Ramos (cell line): Measurements from ENCODE around the gene CA12.

Source experiments
- in situ Hi-C: fragments of 300-500 bp; cut with MboI; formaldehyde crosslinking; loops from one replicate; pipeline ENCODE4 v1.14.3; 2022; ENCODE audit warnings: low sequenced_read_pairs; ENCODE audit not compliant: unreplicated experiment

Gene CA12

GRCh38 chr15:63284335-63284734, 97.3 kb downstream of the CA12 start:
- in situ Hi-C loops: no loop called here

- in situ Hi-C loops: no loop called here
Observed at GRCh38 chr15:63283126-63283525, 98.5 kb downstream of the CA12 start.

- in situ Hi-C loops: no loop called here
Observed at GRCh38 chr15:63277893-63278456, 103.7 kb downstream of the CA12 start.

DNA sequence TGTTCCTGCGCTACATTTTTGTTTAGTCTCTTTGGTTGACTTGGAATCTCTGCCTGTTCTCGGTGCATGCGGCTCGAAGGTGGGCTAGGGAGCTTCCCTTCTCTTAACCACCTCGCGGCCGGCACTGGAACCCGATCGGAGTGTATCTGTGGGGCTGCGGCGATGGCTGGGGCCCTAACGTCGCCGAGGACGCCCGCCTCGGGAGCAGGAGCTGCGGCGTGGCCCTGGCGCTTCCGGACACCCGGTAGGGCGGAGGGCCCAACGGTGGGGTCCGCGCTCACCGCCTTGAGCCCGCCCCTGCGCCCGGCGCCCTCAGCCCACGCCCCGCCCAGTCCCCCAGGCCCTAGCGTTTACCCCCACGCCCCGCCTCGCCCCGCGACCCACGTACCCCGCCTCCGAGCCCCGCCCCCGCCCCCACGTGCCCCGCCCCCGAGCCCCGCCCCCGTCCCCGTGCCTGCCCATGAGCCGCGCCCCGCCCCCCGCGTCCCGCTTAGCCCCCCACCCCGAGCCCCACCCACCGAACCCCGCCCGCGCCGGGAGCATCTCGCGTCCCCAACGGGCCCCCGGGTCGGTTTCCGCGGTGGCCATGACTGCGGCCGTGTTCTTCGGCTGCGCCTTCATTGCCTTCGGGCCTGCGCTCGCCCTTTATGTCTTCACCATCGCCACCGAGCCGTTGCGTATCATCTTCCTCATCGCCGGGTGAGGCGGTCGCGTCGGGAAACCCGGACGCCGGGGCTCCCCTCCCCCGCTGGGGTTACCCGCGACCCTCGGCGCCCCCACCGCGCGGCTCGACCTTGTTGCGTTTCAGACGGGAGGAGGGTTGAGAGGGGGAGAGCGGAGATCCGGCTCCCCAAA, 104.4 kb downstream of the CA12 start, which contains the start of gene APH1B:
Gene APH1B, plus strand, starts transcription at position 568 of the 855 bp plus-strand sequence. Its CDS starts 19 bp downstream, at position 587.
- in situ Hi-C loops: no loop called here

- in situ Hi-C loops: no loop called here
Observed at GRCh38 chr15:63276342-63277037, 105.2 kb downstream of the CA12 start.

DNA sequence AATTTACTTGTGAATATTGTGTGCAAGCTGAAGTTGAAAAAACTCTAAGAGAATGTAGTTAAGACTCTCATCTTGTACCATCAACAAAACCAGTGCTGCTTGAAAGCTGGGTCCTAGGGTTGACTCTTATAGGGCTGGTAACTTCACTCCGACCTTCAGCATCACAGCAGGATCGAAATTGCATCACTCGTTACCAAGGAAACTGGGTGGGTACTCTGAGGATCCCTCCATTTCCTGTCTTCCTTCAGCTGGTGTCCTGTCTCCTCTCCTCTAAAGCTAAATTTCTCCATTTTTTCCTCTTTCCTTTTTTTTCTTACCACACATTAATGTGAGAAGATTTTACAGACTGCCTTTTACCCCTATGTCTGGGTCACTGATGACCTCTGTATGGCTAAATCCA, 107.2 kb downstream of the CA12 start:
- in situ Hi-C loops: no loop called here
